GM12892 (cell line): ENCODE data around the gene MDM4.

ENCODE experiments used
- DNase-seq: peaks from one replicate; pipeline ENCODE4 v3.0.0; 2011; ENCODE audit not compliant: insufficient read length
- FAIRE-seq: peaks from 2 replicates; lab custom pipeline; 2011; peaks lifted over from hg19 to GRCh38; lab: Jason Lieb, UNC
- POLR2A ChIP-seq: IDR thresholded peaks from 2 replicates; pipeline ENCODE4 v1.6.1; 2011; ENCODE audit warnings: low read depth, low read length, control low read depth
- POLR2AphosphoS5 ChIP-seq: IDR thresholded peaks from 2 replicates; pipeline ENCODE4 v1.6.1; 2011; ENCODE audit warnings: low read depth, low read length, control low read depth
- TAF1 ChIP-seq: IDR thresholded peaks from 2 replicates; pipeline ENCODE4 v1.6.1; 2011; ENCODE audit warnings: low read depth, mild to moderate bottlenecking, control low read depth, low read length, borderline replicate concordance

MDM4 gene

DNA sequence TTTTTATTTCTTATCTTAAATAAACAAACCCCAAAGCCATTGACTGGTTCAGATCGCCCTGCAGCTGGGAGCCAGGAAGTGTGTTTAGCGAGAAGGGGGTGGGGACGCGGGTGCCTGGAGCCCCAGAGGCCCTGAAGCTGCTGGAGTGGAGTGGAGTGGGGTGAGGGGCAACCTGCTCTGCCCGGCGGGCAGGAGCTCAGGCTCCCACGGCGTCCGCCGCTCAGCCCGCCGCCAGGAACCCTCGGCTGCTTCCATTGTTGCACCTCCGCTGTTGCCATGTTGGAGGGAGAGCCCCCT lies 22.3 kb upstream of the MDM4 start:
- FAIRE-seq = no peak
- no peak for TF ChIP-seq POLR2A
- TF ChIP-seq TAF1 = no peak
- DNase-seq = peak; percentile 46

DNA sequence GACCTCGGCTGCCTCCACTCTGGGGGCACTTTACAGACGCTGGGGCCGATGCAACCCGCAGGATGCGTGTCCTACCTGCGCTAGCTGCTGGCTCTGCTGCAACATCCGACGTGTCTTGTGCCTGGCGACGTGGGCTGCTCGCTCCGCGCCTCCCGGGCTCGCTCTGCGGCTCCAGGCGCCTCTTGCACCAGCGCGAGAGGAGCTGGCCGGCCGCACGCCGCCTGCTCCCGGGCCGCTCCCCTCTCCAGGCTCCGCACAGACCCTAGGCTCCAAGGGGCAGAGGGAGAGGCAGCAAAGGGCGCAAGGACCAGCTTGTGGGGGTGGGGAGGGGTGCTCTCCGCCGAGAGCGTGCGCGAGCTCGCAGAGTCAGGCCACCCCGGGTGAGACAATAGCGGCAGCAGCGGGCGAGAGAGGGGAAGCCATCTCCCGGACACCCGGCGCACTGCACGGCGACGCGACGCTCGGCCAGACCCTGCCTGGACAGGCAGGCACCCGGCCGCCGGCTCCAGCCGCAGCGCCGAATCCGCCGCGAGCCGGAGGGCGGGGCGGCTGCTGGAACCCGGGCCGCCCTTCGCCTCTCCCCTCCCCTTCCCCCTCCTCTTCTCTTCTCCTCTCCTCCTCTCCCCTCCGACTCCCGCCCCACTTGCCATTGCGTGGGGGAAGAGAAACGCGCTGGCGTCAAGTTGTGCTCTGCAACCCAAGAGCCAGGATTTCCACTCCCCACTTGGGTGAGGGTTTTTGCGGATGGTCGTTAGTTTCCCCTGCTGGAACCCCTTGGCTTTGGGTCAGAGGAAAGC lies 21.7 kb upstream of the MDM4 start, which contains the start of gene PIK3C2B:
PIK3C2B (minus strand) TSS at position 525 of the 797 bp plus-strand sequence. CDS start 25,003 bp downstream, outside the sequence.
- FAIRE-seq = peak; percentile 91

DNA sequence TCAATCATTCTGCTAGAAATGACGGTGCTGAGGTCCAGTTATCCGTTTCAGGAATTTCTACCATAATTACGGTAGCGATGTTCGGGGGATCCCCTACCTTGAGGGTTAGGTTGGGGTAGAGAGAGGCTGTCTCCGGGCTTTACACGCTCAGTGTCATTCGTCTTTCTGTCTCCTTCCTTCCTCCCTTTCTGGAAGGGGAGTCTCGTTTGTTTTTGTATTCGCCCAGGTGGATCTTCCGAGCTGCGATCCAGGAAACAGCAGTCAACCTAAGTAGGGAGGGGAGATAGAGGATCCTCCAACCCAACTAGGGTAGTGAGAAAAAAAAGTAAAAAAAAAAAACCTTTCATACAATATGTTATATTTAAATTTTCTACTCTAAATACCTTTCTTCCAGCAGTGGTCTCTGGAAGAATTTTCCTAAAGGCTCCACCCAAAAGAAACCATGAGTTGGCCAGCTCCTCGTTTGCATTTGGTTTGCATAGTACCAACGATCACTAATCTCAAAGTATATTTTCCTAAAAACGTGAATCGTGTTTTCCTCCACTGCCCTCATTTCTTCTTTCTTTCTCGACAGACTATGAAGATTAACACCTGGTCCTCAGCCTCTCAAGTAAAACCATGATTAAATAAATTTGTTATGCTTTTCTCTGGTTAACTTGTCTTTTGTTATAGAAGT lies 21.0 kb upstream of the MDM4 start:
- FAIRE-seq = peak; percentile 44
- DNase-seq = no peak
- no peak for TF ChIP-seq POLR2A
- TF ChIP-seq POLR2AphosphoS5 = no peak
- peak; percentile 25; the same call in 1 of the 2 replicates for TF ChIP-seq TAF1

More for the DNA sequence above, 21.7 kb upstream of the MDM4 start, which contains the start of gene PIK3C2B:
- TF ChIP-seq POLR2A (peak; percentile 83), TAF1 (no peak), POLR2AphosphoS5 (peak; percentile 73)
- DNase-seq = peak; percentile 91

DNA sequence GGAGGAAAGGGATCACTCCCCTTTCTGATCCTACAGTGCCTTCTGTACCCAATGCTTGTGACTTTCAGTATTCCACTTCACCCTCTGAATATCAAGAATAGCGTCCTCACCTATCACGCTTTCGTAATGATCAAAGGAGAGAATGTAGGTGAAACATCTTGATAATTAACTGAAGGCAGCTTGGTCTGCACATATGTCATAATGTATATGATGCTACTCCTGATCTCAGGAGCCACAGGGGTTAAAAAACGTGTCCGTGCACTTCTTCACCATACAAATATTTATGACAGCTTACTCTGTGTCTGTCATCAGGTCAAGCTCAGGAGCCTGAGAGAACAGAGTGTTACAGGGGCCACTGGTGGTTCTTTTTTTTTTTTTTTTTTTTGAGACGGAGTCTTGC lies 20.4 kb upstream of the MDM4 start:
- no peak for DNase-seq
- no peak for FAIRE-seq
- TF ChIP-seq POLR2A (no peak), POLR2AphosphoS5 (no peak), TAF1 (no peak)

DNA sequence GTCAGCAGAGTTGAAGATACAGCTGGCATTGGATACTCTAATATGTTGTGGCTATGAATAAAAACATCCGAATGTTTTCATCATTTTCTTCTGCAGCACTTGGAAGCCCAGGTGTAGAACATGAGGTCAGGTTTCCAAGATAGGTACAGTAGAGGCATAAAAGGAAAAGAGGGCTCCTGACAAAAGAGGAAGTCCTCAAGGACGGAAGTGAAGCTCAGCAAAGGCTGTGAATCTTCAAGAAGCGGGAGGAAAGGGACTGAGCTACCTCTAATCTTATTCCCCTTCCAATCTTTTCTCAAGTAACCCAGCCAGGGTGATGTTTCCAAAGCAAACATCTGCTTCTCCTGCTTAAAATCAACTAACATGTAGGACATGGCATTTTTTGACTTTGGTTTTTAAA lies 17.2 kb upstream of the MDM4 start:
- no peak for FAIRE-seq
- TF ChIP-seq POLR2AphosphoS5 = no peak
- TF ChIP-seq POLR2A = no peak
- TF ChIP-seq TAF1 = no peak
- DNase-seq = no peak

DNA sequence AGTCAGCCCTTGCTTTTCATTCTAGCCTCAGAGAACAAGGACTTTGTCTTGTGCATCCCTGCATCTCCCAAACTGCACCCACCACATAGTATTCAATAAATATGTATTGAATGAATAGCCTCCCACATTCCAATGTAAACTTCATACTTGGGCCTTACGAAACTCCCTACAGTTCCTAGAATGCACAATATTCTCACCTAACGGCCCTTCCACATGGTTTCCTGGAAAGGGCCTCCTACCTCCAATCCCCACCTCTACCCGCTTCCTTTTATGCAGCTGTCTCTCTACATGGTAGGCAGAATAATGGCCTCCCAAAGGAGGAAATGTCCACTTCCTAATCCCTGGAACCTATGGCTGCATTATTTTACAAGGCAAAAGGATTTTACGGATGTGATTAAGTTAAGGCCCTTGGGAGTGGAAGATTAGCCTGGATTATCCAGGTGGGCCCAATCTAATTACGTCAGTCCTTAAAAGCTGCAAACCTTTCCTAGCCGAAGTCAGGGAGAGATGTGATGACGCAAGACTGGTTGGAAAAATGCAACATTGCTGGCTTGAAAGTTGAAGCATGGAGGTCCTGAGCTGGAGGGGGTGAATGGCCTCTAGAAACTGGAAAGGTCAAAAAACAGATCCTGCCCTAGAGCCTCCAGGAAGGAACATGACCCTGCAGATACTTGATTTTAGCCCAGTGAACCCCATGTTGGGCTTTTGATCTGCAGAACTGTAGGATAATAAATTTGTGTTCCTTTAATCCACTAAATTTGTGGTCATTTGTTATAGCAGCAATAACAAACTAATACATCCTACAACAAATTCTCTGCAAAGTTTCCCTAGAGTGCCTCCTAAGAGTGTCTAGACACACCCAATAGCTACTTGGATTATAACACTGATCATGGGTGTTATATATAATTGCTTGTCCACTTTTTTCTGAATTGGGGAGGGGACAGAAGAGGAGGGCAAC lies 16.4 kb upstream of the MDM4 start:
- FAIRE-seq = no peak
- TF ChIP-seq POLR2AphosphoS5 (no peak), TAF1 (no peak), POLR2A (no peak)
- no peak for DNase-seq

DNA sequence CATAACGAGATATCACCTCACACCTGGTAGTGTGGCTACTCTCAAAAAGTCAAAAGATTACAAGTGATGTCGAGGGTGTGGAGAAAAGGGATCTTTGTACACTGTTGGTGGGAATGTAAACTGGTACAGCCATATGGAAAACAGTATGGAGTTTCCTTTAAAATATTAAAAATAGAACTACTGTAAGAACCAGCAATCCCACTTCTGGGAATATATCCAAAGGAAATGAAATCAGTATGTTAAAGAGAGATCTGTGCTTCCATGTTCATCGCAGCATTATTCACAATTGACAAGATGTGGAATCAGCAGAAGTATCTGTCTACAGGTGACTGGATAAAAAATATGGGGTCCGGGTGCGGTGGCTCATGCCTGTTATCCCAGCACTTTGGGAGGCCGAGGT lies 14.0 kb upstream of the MDM4 start:
- DNase-seq (no peak), FAIRE-seq (no peak)
- TF ChIP-seq TAF1 (no peak), POLR2A (no peak), POLR2AphosphoS5 (no peak)

DNA sequence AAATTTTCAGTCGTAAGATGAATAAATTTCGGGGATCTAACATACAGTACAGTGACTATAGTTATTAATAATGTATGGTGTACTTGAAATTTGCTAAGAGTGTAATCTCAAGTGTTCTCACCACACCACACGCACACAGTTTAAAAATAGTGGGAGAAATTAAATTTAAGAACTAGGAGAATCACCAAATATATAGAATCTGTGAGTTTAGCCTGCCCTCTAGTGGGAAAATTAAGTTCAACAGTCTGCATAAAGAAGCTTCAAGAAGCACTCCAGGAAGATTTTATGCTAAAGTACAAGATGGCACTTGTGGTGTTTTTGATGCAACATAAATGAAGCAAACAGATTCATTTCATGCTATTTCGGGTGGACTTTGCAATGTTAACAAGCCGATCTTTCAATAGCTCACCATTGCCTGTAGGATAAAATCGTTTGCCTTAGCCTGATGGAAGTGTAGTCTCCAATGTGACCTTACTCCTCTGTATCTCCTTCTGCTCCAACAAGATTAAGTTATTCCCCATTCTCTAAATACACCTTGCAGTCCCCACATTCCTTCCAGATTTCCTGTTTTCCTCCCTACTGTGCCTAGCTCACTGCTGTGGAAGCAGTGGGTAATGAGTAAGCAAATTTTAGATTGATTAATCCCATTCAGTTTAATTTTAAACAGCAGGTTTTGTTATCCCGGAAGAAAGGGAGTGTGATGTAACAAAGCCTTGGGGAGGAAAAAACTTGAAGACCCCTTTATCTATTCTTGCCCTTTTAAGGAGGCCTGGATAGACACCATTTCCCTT lies 12.9 kb upstream of the MDM4 start:
- DNase-seq = no peak
- FAIRE-seq = peak; percentile 54
- no peak for TF ChIP-seq TAF1
- no peak for TF ChIP-seq POLR2A
- TF ChIP-seq POLR2AphosphoS5 = no peak

DNA sequence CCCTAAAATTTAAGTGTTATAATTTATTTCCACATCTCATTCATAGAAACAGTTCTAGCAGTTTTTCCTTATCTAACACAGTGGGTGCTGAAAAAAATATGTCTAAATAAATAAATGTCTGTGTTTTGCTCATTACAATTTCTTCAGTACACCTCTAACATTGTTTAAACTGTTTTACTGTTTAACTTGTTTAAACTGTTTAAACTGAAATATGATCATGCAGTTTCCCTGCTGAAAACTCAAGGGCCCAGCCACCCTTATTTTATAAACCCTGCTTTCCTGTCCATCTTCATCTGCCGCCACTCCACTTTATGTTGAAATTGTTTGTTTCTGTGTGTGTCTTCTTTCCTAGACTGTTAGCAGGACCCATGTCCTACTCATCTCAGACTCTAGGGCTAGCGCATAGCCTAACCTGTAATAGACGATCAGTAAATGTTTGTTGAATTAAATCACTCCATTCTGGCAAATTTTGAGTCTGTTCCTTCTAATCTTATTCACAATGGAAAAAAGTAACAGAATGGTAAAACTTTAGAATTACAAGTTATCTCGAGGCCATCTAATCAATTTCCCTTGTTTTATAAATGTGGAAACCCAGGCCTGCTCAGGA lies 12.2 kb upstream of the MDM4 start:
- DNase-seq (no peak), FAIRE-seq (no peak)

DNA sequence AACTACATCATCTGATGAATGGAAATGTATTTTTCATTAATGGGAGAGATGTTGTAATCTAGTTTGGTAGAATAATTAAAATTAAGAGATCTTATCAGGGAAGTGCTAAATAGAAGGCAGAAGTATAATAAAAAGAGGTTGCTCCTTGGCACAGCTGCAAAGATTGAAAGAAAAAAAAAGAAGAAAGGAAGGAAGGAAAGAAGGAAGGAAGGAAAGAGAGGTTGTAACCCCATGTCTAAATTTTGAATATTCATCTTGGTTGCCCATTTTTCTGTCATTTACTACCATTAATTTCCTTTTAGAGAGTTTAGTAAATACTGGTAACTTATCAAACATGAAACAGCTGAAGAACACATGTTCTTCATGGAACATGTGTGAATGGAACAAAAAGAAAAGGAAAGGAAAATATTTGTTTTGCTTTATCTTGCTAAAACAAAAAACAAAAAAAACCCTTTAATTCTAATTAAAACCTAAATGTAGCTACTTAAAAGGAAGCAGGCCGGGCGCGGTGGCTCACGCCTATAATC lies 10.5 kb upstream of the MDM4 start:
- no peak for FAIRE-seq
- no peak for DNase-seq
- TF ChIP-seq TAF1 = no peak
- no peak for TF ChIP-seq POLR2AphosphoS5
- TF ChIP-seq POLR2A = no peak

More for the DNA sequence above, 12.2 kb upstream of the MDM4 start:
- no peak for TF ChIP-seq POLR2AphosphoS5
- no peak for TF ChIP-seq TAF1
- TF ChIP-seq POLR2A = no peak
